Tongue (tissue), 2 donors: Measurements from ENCODE around the gene PRPS1L1. TPM values are rescaled to one million over a fixed set of nuclear protein-coding genes. Genes with fewer than 3 reads are reported as not detected.

Experiments
- DNase-seq: peaks from one replicate; pipeline ENCODE4 v3.0.0-alpha.2; 2015
- total RNA-seq: library from RNA; depleted of rRNA; stranded (reverse); fragments of >200 nt; gene quantifications from one replicate; pipeline ENCODE4 v1.2.3, GENCODE V29; 2014

Gene PRPS1L1
- not detected for total RNA-seq

DNA sequence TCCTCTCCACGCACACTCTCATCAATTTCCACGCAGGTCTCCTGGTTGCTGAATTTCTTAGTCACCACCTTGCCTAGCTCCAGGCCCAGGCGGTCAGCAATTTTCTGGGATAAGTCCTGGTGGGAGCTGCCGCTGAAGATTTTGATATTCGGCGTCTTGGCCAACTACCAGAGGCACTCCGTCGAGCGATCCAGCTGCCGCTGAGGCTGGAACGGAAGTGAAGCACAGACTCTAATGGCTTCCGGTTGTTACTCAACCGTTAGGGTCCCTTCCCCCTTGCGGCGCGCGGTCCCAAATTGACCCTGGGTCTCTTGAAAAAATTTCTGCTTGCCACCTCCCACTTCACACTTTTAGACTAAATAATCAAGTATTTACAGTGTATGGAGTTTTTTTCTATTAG is at the start of gene PRPS1L1:
TSS of gene PRPS1L1 (minus strand) at position 219 of the 400 bp plus-strand sequence.
- DNase-seq = no peak

GRCh38 chr7:18076461-18076860 is 48.8 kb upstream of the PRPS1L1 start:
- DNase-seq = no peak

- no peak for DNase-seq
These were observed 41.1 kb upstream of the PRPS1L1 start for GRCh38 chr7:18068745-18069144.

DNA sequence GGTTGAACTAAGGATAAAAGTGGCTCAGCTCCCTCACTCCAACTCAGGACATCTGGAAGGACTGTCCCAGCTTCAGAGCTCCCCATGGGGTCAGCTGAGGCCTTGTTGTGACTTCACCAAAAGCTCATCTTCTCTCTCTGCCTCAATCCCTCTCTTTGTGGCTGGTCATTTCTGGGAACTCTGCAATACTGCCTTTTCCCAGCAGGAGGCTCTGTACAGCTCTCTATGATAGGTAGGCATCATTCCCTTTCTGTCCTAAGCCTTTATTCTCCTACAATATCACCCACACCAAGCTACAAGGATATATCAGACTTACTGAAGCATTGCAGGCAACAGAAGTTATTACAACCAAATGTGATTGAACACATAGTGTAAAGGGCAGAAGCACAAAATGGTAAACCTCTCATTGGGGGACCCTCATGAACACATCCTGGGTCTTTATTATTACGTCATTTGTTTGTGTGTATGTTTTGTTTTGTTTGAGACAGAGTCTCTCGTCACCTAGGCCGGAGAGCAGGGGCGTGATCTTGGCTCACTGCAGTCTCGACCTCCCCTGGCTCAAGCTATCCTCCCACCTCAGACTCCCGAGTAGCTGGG is 36.7 kb upstream of the PRPS1L1 start:
- no peak for DNase-seq

GRCh38 chr7:18063149-18063901 is 35.7 kb upstream of the PRPS1L1 start:
- no peak for DNase-seq

DNA sequence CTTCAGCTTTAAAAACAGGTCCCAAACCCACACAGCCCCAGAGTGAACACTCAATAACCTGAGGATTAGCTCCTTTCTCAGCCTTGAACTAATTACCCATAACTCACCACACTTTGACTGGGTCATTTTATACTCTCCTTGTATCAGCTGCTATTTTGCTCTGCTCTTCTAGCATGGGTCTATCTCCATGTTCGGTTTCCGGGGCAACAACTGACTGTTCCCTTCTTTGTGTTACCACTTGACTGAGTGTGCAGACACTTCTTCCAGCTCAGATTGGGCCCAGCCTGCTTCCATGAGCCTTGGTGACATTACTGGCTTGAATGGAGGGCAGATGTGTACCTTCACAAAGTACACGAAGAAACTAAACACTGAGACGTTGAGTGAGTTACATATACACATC is 31.5 kb upstream of the PRPS1L1 start:
- DNase-seq = no peak

DNA sequence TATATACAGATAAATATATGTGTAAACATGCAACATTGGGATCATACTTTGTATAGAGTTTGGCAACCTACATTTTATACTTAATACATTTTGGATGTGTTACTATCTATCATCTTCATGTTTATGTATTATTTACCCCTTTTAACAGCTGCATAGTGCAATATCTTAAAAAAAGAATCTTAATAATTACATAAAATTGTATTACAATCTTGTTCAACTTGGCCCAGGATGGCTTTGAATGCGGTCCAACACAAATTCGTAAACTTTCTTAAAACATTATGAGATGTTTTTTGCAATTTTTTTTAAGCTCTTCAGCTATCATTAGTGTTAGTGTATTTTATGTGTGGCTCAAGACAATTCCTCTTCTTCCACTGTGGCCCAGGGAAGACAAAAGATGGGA is 26.3 kb upstream of the PRPS1L1 start:
- no peak for DNase-seq

DNA sequence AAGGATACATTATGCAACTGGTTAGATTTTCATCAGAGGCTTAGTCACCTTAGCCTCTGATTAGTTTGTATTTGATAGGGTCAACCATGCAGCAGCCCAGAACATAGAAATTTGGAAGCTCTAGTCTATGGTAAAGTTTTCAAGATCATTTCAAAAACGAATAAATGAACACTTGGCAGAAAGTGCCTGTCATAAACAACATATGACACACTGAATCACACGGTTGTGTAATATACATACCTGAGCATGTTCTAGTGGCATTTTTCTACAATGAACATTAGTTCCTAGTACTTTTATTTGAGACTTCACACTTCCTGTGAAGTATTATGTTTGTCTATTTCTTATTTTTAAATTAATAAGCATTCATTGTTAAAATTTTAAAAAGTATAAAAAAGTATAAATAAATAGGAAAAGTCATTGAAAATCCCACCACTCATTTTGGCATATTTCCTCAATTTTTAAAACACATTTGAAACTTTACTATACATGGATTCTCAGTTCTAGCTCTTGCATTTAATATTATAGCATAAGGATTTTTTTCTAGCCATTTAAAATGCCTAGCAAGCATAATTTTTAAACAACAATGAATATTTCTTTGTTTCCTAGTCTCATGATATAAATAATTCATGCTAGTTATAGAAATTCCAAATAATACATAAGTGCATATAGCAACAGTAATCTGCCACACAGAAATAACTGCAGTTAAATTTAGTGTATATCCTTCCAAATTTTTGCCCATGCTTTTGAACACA is 25.7 kb upstream of the PRPS1L1 start:
- no peak for DNase-seq

GRCh38 chr7:18049262-18049661 is 21.6 kb upstream of the PRPS1L1 start:
- no peak for DNase-seq

GRCh38 chr7:18046601-18047000 is 19.0 kb upstream of the PRPS1L1 start:
- no peak for DNase-seq

GRCh38 chr7:18045171-18045570 is 17.5 kb upstream of the PRPS1L1 start:
- no peak for DNase-seq

GRCh38 chr7:18041191-18041590 is 13.5 kb upstream of the PRPS1L1 start:
- DNase-seq = no peak

- DNase-seq = peak; percentile 19
These were observed 12.6 kb upstream of the PRPS1L1 start for GRCh38 chr7:18040196-18040595.

- no peak for DNase-seq
These were observed 10.7 kb upstream of the PRPS1L1 start for GRCh38 chr7:18038382-18038781.

- DNase-seq = no peak
These were observed 10.0 kb upstream of the PRPS1L1 start for GRCh38 chr7:18037609-18038008.

- DNase-seq = no peak
These were observed 9.1 kb upstream of the PRPS1L1 start for GRCh38 chr7:18036783-18037182.

GRCh38 chr7:18030758-18031157 is 3.1 kb upstream of the PRPS1L1 start:
- no peak for DNase-seq

GRCh38 chr7:18020138-18020715 is 7.4 kb downstream of the PRPS1L1 start:
- DNase-seq = no peak

DNA sequence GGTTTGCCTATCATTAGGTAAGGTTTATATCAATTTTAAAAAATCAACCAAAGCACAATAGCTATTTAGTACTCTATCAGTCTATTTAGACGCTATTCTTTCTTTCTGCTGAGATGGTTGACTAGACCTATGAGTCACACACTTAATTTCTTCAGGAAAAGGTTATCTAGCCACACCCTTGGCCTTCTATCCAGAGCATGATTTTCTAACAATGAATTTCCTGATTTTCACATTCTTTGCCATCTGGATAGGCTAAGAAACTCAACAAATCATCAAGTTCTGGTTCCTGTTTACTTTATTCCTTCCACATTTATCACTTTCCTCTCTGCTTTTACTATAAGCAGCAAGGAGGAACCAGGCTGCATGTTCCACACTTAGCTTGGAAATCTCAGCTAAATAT is 8.1 kb downstream of the PRPS1L1 start:
- no peak for DNase-seq

DNA sequence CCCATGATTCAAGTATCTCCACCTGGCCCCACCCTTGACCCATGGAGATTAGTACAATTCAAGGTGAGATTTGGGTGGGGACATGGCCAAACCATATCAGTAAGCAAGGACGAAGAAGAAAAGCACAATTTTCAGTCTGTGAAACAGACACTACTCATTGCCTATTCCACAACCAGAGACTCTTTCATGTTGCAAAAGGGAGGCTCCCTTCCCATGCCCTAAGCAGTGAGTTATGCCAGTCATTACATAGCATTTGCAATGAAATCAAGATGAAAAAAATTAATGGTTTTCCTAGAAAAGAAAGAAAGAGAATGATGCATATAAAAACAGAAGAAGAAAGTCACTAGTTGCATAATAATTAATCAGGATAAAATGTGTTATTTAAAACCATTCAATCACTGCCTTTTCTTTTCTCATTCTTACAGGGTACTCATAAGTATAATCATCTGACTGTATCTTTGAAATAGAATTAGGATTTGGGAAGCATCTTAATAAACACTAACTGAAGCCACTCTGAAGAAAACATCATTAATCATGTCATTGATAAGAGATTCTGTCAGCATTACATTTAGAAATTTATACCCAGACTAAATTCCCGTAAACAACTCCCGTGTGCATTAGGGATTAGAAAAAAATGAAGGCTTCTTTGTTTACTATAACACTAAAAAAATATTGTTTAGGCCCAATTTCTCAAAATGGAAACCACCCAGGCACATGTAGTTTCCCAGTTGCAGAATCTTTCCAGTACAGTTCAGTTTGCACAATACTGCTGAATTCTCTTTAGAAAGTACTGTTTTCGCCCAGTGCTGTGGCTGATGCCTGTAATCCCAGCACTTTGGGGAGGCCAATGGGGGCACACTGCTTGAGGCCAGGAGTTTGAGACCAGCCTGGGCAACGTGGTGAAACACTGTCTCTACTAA is 9.1 kb downstream of the PRPS1L1 start:
- DNase-seq = no peak

DNA sequence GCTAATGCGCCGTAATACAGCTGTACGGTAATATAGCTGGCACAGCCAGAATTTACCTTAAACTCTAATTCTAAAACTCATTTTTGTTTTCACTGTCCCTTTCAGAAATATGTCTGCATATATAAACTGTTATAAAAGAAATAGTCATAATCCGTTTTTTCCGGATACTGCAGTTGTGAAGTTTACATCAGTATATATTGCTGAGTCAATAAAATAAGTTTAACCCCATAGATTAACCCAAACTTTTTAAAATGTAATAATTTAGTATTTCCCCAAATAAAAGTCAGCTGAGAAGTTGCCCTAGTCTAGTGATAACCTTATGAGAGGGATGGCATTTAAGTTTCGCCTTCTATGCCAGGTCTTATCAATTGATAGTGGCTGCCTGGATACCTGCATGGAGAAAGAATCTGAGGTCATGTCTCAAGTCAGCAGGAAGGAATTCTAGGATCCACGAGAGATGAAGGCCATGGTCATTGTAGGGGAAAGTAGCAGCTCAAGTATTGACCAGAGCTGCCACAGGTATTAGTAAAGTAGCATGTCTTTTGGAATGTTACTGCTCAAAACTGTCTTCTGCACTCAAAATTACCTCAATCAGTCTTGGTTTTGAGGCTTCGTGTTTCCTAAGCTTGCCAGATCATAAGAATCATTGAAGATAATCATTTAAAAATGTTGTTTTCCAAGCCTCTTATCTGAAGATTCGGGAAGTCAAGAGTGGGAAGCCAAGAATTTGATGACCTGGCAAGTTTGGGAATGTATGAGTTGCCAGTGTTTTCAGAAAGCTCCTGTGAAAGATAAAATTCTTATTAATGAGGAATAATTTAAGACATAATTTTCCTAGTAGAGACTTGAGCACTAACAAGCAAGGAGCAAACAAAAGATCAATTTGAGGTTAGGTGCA is 10.8 kb downstream of the PRPS1L1 start:
- DNase-seq = no peak
